Astrocyte (in vitro differentiated cells and primary cell): ENCODE data around the gene PRKG1. TPM values are rescaled to one million over a fixed set of nuclear protein-coding genes. Genes with fewer than 3 reads are reported as not detected.

ENCODE experiments used
- DNase-seq: peaks from one replicate; pipeline ENCODE4 v3.0.0-alpha.2; 2010; ENCODE audit warnings: low read depth
- FAIRE-seq: peaks from 2 replicates; lab custom pipeline; 2011; peaks lifted over from hg19 to GRCh38; lab: Jason Lieb, UNC
- H2AFZ ChIP-seq: 2 replicates; pipeline ENCODE4 v1.6.0; 2012; ENCODE audit warnings: low read depth, low read length, inconsistent platforms
- H3K27ac ChIP-seq: 2 replicates; pipeline ENCODE4 v1.5.1; 2011; ENCODE audit warnings: low read depth, low read length, inconsistent platforms
- H3K27me3 ChIP-seq: 2 replicates; pipeline ENCODE4 v1.6.0; 2011; ENCODE audit warnings: low read length, inconsistent platforms; ENCODE audit not compliant: insufficient read depth
- H3K36me3 ChIP-seq: 2 replicates; pipeline ENCODE4 v1.5.1; 2011; ENCODE audit warnings: low read length, inconsistent platforms; ENCODE audit not compliant: insufficient read depth
- H3K4me1 ChIP-seq: 2 replicates; pipeline ENCODE4 v1.5.1; 2011; ENCODE audit warnings: low read length, inconsistent platforms; ENCODE audit not compliant: insufficient read depth
- H3K4me2 ChIP-seq: 2 replicates; pipeline ENCODE4 v1.6.0; 2012; ENCODE audit warnings: low read length, inconsistent platforms
- H3K4me3 ChIP-seq: 2 replicates; pipeline ENCODE4 v1.5.1; 2011; ENCODE audit warnings: low read depth, mild to moderate bottlenecking, low read length, inconsistent platforms; ENCODE audit not compliant: insufficient read depth
- H3K79me2 ChIP-seq: 2 replicates; pipeline ENCODE4 v1.6.0; 2012; ENCODE audit warnings: mild to moderate bottlenecking, low read length, inconsistent platforms; ENCODE audit not compliant: insufficient read depth
- H3K9ac ChIP-seq: 2 replicates; pipeline ENCODE4 v1.6.0; 2012; ENCODE audit warnings: mild to moderate bottlenecking, low read length, inconsistent platforms
- H3K9me3 ChIP-seq: 2 replicates; pipeline ENCODE4 v1.5.1; 2012; ENCODE audit warnings: low read depth, mild to moderate bottlenecking, low read length, inconsistent platforms; ENCODE audit not compliant: insufficient read depth
- H4K20me1 ChIP-seq: 2 replicates; pipeline ENCODE4 v1.6.0; 2012; ENCODE audit warnings: low read length, inconsistent platforms; ENCODE audit not compliant: insufficient read depth
- H3K27ac Mint-ChIP-seq: one replicate; pipeline ENCODE4 v1.8.0; 2021; ENCODE audit warnings: mild to moderate bottlenecking, mixed read lengths; ENCODE audit not compliant: unreplicated experiment
- H3K27me3 Mint-ChIP-seq: one replicate; pipeline ENCODE4 v1.8.0; 2021; ENCODE audit warnings: low read depth, mixed read lengths; ENCODE audit not compliant: unreplicated experiment
- H3K36me3 Mint-ChIP-seq: one replicate; pipeline ENCODE4 v1.8.0; 2021; ENCODE audit warnings: low read depth, mixed read lengths; ENCODE audit not compliant: unreplicated experiment
- H3K4me1 Mint-ChIP-seq: one replicate; pipeline ENCODE4 v1.8.0; 2021; ENCODE audit warnings: low read depth, mixed read lengths; ENCODE audit not compliant: unreplicated experiment
- H3K4me3 Mint-ChIP-seq: one replicate; pipeline ENCODE4 v1.8.0; 2021; ENCODE audit warnings: mild to moderate bottlenecking, moderate library complexity, mixed read lengths; ENCODE audit not compliant: unreplicated experiment
- H3K9me3 Mint-ChIP-seq: one replicate; pipeline ENCODE4 v1.8.0; 2021; ENCODE audit warnings: mild to moderate bottlenecking, mixed read lengths; ENCODE audit not compliant: unreplicated experiment
- EZH2 ChIP-seq: IDR thresholded peaks from 2 replicates; pipeline ENCODE4 v1.6.1; 2012; ENCODE audit warnings: mild to moderate bottlenecking, low read length, inconsistent platforms; ENCODE audit not compliant: insufficient read depth
- total RNA-seq: library from RNA; stranded (reverse); gene quantifications from 2 replicates; pipeline ENCODE4 v1.2.1, GENCODE V29; 2021
- TF ChIP-seq, protein P1 (sequence below): IDR thresholded peaks from 2 replicates; pipeline ENCODE4 v1.5.1; 2011; ENCODE audit warnings: low read depth, mild to moderate bottlenecking, inconsistent platforms, low read length, moderate library complexity; ENCODE audit not compliant: insufficient read depth

PRKG1 gene
- total RNA-seq, 1 donor from 2014 or later = 3.1 TPM

DNA sequence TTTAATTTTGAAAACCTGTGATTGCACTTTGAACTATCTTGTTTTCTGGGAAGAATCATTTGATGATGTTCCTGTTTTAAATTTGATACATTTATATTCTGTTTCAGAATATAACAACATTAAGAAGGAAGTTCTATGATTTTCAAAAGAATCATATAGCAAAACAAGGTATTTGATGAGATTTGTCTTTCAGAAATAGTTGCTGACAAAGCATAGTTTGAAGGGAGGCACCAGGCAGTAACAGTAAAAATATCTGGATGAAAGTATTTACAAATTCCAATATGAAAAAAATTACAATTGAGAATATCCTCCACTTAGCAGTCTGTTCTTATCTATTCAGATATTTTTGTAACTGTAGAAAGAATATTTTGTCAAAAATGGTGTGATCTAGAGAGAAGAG lies 891.2 kb downstream of the PRKG1 start:
- no peaks in the 10 kb centered on the region for H3K27me3 ChIP-seq
- no peaks in the 10 kb centered on the region for H3K4me1 ChIP-seq
- no peak overlapping the region for H3K27ac Mint-ChIP-seq
- no peaks in the 10 kb centered on the region for H4K20me1 ChIP-seq
- H3K4me2 ChIP-seq = no peak overlapping the region
- H3K4me3 Mint-ChIP-seq = no peak overlapping the region
- DNase-seq = no peak
- FAIRE-seq = no peak
- H3K4me3 ChIP-seq = no peak overlapping the region
- H3K36me3 ChIP-seq = no peaks in the 10 kb centered on the region
- no peaks in the 10 kb centered on the region for H3K36me3 Mint-ChIP-seq
- no peaks in the 10 kb centered on the region for H3K79me2 ChIP-seq
- no peaks in the 10 kb centered on the region for H3K9me3 Mint-ChIP-seq
- H3K4me1 Mint-ChIP-seq = no peaks in the 10 kb centered on the region
- no peak overlapping the region for H3K9ac ChIP-seq
- H3K27me3 Mint-ChIP-seq = peaks cover 2% of the 10 kb centered on the region
- H3K9me3 ChIP-seq = no peaks in the 10 kb centered on the region
- TF ChIP-seq EZH2 = no peak
- TF ChIP-seq, protein P1, sequence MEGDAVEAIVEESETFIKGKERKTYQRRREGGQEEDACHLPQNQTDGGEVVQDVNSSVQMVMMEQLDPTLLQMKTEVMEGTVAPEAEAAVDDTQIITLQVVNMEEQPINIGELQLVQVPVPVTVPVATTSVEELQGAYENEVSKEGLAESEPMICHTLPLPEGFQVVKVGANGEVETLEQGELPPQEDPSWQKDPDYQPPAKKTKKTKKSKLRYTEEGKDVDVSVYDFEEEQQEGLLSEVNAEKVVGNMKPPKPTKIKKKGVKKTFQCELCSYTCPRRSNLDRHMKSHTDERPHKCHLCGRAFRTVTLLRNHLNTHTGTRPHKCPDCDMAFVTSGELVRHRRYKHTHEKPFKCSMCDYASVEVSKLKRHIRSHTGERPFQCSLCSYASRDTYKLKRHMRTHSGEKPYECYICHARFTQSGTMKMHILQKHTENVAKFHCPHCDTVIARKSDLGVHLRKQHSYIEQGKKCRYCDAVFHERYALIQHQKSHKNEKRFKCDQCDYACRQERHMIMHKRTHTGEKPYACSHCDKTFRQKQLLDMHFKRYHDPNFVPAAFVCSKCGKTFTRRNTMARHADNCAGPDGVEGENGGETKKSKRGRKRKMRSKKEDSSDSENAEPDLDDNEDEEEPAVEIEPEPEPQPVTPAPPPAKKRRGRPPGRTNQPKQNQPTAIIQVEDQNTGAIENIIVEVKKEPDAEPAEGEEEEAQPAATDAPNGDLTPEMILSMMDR = no peak
- H2AFZ ChIP-seq = no peak overlapping the region
- no peak overlapping the region for H3K27ac ChIP-seq

GRCh38 chr10:51972733-51973346 lies 898.6 kb downstream of the PRKG1 start:
- DNase-seq = no peak
- no peak for FAIRE-seq
- H3K9me3 ChIP-seq = no peaks in the 10 kb centered on the region
- no peak overlapping the region for H3K9ac ChIP-seq
- H4K20me1 ChIP-seq = no peaks in the 10 kb centered on the region
- Mint-ChIP-seq H3K27me3 (no peaks in the 10 kb centered on the region), H3K36me3 (no peaks in the 10 kb centered on the region), H3K27ac (no peak overlapping the region), H3K4me3 (no peak overlapping the region), H3K4me1 (no peaks in the 10 kb centered on the region), H3K9me3 (no peaks in the 10 kb centered on the region)
- H3K4me3 ChIP-seq = no peak overlapping the region
- no peak overlapping the region for H3K27ac ChIP-seq
- no peaks in the 10 kb centered on the region for H3K36me3 ChIP-seq
- H3K4me2 ChIP-seq = no peak overlapping the region
- H3K27me3 ChIP-seq = no peaks in the 10 kb centered on the region
- H3K79me2 ChIP-seq = no peaks in the 10 kb centered on the region
- no peak for TF ChIP-seq EZH2
- TF ChIP-seq, protein P1 = no peak
- no peak overlapping the region for H2AFZ ChIP-seq
- no peaks in the 10 kb centered on the region for H3K4me1 ChIP-seq

- H3K36me3 ChIP-seq = no peaks in the 10 kb centered on the region
- H4K20me1 ChIP-seq = no peaks in the 10 kb centered on the region
- H3K4me2 ChIP-seq = no peak overlapping the region
- Mint-ChIP-seq H3K27ac (no peak overlapping the region), H3K27me3 (no peaks in the 10 kb centered on the region), H3K9me3 (no peaks in the 10 kb centered on the region), H3K4me3 (no peak overlapping the region), H3K36me3 (no peaks in the 10 kb centered on the region), H3K4me1 (no peaks in the 10 kb centered on the region)
- no peaks in the 10 kb centered on the region for H3K79me2 ChIP-seq
- H3K9me3 ChIP-seq = no peaks in the 10 kb centered on the region
- FAIRE-seq = no peak
- H2AFZ ChIP-seq = no peak overlapping the region
- H3K27ac ChIP-seq = no peak overlapping the region
- no peaks in the 10 kb centered on the region for H3K4me1 ChIP-seq
- H3K27me3 ChIP-seq = no peaks in the 10 kb centered on the region
- no peak for DNase-seq
- H3K9ac ChIP-seq = no peak overlapping the region
- H3K4me3 ChIP-seq = no peak overlapping the region
- no peak for TF ChIP-seq EZH2
- TF ChIP-seq, protein P1 = no peak
Measured at GRCh38 chr10:51980752-51981151, 906.5 kb downstream of the PRKG1 start.
